ENCODE measurements around the gene MLEC.

MLEC gene

GRCh38 chr12:120689397-120690082 is 2.6 kb downstream of the MLEC start:
- no peak for TF ChIP-seq CTCF (IDR thresholded peaks at IDR 0.05)

GRCh38 chr12:120690083-120690450 is 3.1 kb downstream of the MLEC start:
- TF ChIP-seq CTCF (IDR thresholded peaks at IDR 0.05), result no peak

GRCh38 chr12:120690978-120691377 is 4.0 kb downstream of the MLEC start:
- TF ChIP-seq CTCF (IDR thresholded peaks at IDR 0.05), result no peak

- TF ChIP-seq CTCF (IDR thresholded peaks at IDR 0.05), result no peak
Measured at GRCh38 chr12:120692524-120693033, 5.6 kb downstream of the MLEC start.

GRCh38 chr12:120693848-120694247 is 6.9 kb downstream of the MLEC start:
- no peak for TF ChIP-seq CTCF (IDR thresholded peaks at IDR 0.05)

- TF ChIP-seq CTCF (IDR thresholded peaks at IDR 0.05), result no peak
Measured at GRCh38 chr12:120696626-120697025, 9.7 kb downstream of the MLEC start.

- TF ChIP-seq CTCF (IDR thresholded peaks at IDR 0.05), result no peak
Measured at GRCh38 chr12:120697344-120697743, 10.4 kb downstream of the MLEC start.

- TF ChIP-seq CTCF (IDR thresholded peaks at IDR 0.05), result no peak
Measured at GRCh38 chr12:120698665-120699064, 11.7 kb downstream of the MLEC start.

Measured in LNCAP (cell line).